ENCODE measurements around the gene JDP2. TPM values are rescaled to one million over a fixed set of nuclear protein-coding genes. Genes with fewer than 3 reads are reported as not detected.

JDP2 gene
- total RNA-seq, 4 donors from 2014 or later: 32.9 to 86.8 (median 50.1) TPM

GRCh38 chr14:75428230-75429104, 645 bp downstream of the JDP2 start:
- no peak for TF ChIP-seq CTCF (IDR thresholded peaks at IDR 0.05)
- no peak for TF ChIP-seq POLR2A (IDR thresholded peaks at IDR 0.05)
- intact Hi-C loops (cut with DNase I; ENCODE audit: low total_unique reads): no loop called here
- DNase-seq: peak; percentile 43 to 55

GRCh38 chr14:75429562-75429961, 1.7 kb downstream of the JDP2 start:
- peak overlapping the region; percentile 81 for H3K27ac ChIP-seq
- peaks cover 0 to 25% of the 10 kb centered on the region in 2 donors for H3K4me1 ChIP-seq
- intact Hi-C loops (cut with DNase I; ENCODE audit: low total_unique reads): no loop called here

More at GRCh38 chr14:75428230-75429104, 645 bp downstream of the JDP2 start:
- H3K36me3 ChIP-seq: no peaks in the 10 kb centered on the region
- H3K4me1 ChIP-seq: peaks cover 0 to 25% of the 10 kb centered on the region in 2 donors
- H3K27ac ChIP-seq: peak overlapping the region; percentile 81
- no peaks in the 10 kb centered on the region for H3K9me3 ChIP-seq
- peak overlapping the region; percentile 71 to 91 for H3K4me3 ChIP-seq
- H3K27me3 ChIP-seq: no peaks in the 10 kb centered on the region

GRCh38 chr14:75430116-75430515, 2.3 kb downstream of the JDP2 start:
- intact Hi-C loops (cut with DNase I; ENCODE audit: low total_unique reads): no loop called here
- no peaks in the 10 kb centered on the region for H3K27me3 ChIP-seq
- peak; percentile 56 to 62 for DNase-seq
- H3K4me1 ChIP-seq: peaks cover 0 to 25% of the 10 kb centered on the region in 2 donors
- H3K9me3 ChIP-seq: no peaks in the 10 kb centered on the region
- no peaks in the 10 kb centered on the region for H3K36me3 ChIP-seq
- no peak overlapping the region for H3K4me3 ChIP-seq
- TF ChIP-seq POLR2A (IDR thresholded peaks at IDR 0.05): no peak
- no peak for TF ChIP-seq CTCF (IDR thresholded peaks at IDR 0.05)
- peak overlapping the region; percentile 81 for H3K27ac ChIP-seq

More at GRCh38 chr14:75429562-75429961, 1.7 kb downstream of the JDP2 start:
- no peak overlapping the region for H3K4me3 ChIP-seq
- H3K9me3 ChIP-seq: no peaks in the 10 kb centered on the region
- H3K27me3 ChIP-seq: no peaks in the 10 kb centered on the region
- no peak for DNase-seq
- no peak for TF ChIP-seq CTCF (IDR thresholded peaks at IDR 0.05)
- no peak for TF ChIP-seq POLR2A (IDR thresholded peaks at IDR 0.05)
- H3K36me3 ChIP-seq: no peaks in the 10 kb centered on the region

GRCh38 chr14:75430526-75430925, 2.7 kb downstream of the JDP2 start:
- TF ChIP-seq POLR2A (IDR thresholded peaks at IDR 0.05): no peak
- no peak for TF ChIP-seq CTCF (IDR thresholded peaks at IDR 0.05)
- DNase-seq: no peak
- intact Hi-C loops (cut with DNase I; ENCODE audit: low total_unique reads): no loop called here
- H3K4me1 ChIP-seq: peaks cover 0 to 25% of the 10 kb centered on the region in 2 donors
- H3K27ac ChIP-seq: peak overlapping the region; percentile 81
- no peaks in the 10 kb centered on the region for H3K36me3 ChIP-seq
- H3K9me3 ChIP-seq: no peaks in the 10 kb centered on the region
- H3K27me3 ChIP-seq: no peaks in the 10 kb centered on the region
- no peak overlapping the region for H3K4me3 ChIP-seq

- H3K27me3 ChIP-seq: no peaks in the 10 kb centered on the region
- peak overlapping the region; percentile 21 to 81 for H3K27ac ChIP-seq
- no peak for DNase-seq
- H3K36me3 ChIP-seq: no peaks in the 10 kb centered on the region
- intact Hi-C loops (cut with DNase I; ENCODE audit: low total_unique reads): no loop called here
- H3K4me3 ChIP-seq: no peak overlapping the region
- H3K9me3 ChIP-seq: no peaks in the 10 kb centered on the region
- peaks cover 0 to 25% of the 10 kb centered on the region in 2 donors for H3K4me1 ChIP-seq
- TF ChIP-seq POLR2A (IDR thresholded peaks at IDR 0.05): no peak
- no peak for TF ChIP-seq CTCF (IDR thresholded peaks at IDR 0.05)
Measured at GRCh38 chr14:75430976-75431375, 3.2 kb downstream of the JDP2 start.
